ENCODE measurements around the gene CDH4.

The CDH4 gene

GRCh38 chr20:61743606-61744005, 491.5 kb downstream of the CDH4 start:
- no peak for DNase-seq (ENCODE audit: low spot score)
- TF ChIP-seq, protein P1, sequence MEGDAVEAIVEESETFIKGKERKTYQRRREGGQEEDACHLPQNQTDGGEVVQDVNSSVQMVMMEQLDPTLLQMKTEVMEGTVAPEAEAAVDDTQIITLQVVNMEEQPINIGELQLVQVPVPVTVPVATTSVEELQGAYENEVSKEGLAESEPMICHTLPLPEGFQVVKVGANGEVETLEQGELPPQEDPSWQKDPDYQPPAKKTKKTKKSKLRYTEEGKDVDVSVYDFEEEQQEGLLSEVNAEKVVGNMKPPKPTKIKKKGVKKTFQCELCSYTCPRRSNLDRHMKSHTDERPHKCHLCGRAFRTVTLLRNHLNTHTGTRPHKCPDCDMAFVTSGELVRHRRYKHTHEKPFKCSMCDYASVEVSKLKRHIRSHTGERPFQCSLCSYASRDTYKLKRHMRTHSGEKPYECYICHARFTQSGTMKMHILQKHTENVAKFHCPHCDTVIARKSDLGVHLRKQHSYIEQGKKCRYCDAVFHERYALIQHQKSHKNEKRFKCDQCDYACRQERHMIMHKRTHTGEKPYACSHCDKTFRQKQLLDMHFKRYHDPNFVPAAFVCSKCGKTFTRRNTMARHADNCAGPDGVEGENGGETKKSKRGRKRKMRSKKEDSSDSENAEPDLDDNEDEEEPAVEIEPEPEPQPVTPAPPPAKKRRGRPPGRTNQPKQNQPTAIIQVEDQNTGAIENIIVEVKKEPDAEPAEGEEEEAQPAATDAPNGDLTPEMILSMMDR (IDR thresholded peaks at IDR 0.05; ENCODE audit: borderline replicate concordance, control extremely low read depth, extremely low read depth, insufficient read depth, missing control alignments) = no peak
- in situ Hi-C loops (cut with MboI; ENCODE audit: low sequenced_read_pairs, unreplicated experiment) = no loop called here

- in situ Hi-C loops (cut with MboI; ENCODE audit: low sequenced_read_pairs, unreplicated experiment) = no loop called here
- DNase-seq (ENCODE audit: low spot score) = no peak
- TF ChIP-seq, protein P1 (IDR thresholded peaks at IDR 0.05; ENCODE audit: borderline replicate concordance, control extremely low read depth, extremely low read depth, insufficient read depth, missing control alignments) = no peak
Measured at GRCh38 chr20:61744691-61745396, 492.8 kb downstream of the CDH4 start.

- in situ Hi-C loops (cut with MboI; ENCODE audit: low sequenced_read_pairs, unreplicated experiment) = no loop called here
- TF ChIP-seq, protein P1 (IDR thresholded peaks at IDR 0.05; ENCODE audit: borderline replicate concordance, control extremely low read depth, extremely low read depth, insufficient read depth, missing control alignments) = no peak
- no peak for DNase-seq (ENCODE audit: low spot score)
Measured at GRCh38 chr20:61745397-61746146, 493.5 kb downstream of the CDH4 start.

GRCh38 chr20:61746147-61746646, 494.1 kb downstream of the CDH4 start:
- in situ Hi-C loops (cut with MboI; ENCODE audit: low sequenced_read_pairs, unreplicated experiment) = no loop called here
- TF ChIP-seq, protein P1 (IDR thresholded peaks at IDR 0.05; ENCODE audit: borderline replicate concordance, control extremely low read depth, extremely low read depth, insufficient read depth, missing control alignments) = no peak
- no peak for DNase-seq (ENCODE audit: low spot score)

DNA sequence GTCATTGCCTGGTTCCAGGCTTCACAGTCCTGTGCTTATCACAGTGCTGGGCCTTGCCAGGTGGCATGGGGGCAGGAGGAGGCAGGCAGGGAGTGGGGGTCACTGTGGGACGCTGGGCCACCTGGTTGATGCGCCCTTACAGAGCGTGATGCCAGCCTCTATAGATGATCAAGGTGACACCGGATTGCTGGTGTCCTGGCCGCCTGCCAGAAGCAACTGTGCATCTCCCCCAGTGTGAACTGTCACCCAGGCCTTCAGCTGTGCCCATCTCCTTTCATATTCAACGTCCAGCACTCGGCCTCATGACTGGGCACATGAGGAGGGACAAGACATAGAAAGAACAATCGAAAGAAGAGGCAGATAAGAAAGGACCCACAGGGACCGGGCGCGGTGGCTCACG, 494.7 kb downstream of the CDH4 start:
- TF ChIP-seq, protein P1 (IDR thresholded peaks at IDR 0.05; ENCODE audit: borderline replicate concordance, control extremely low read depth, extremely low read depth, insufficient read depth, missing control alignments) = no peak
- DNase-seq (ENCODE audit: low spot score) = no peak
- in situ Hi-C loops (cut with MboI; ENCODE audit: low sequenced_read_pairs, unreplicated experiment) = no loop called here

- no peak for DNase-seq (ENCODE audit: low spot score)
- TF ChIP-seq, protein P1 (IDR thresholded peaks at IDR 0.05; ENCODE audit: borderline replicate concordance, control extremely low read depth, extremely low read depth, insufficient read depth, missing control alignments) = no peak
- in situ Hi-C loops (cut with MboI; ENCODE audit: low sequenced_read_pairs, unreplicated experiment) = no loop called here
Measured at GRCh38 chr20:61748376-61748775, 496.3 kb downstream of the CDH4 start.
